ENCODE measurements around the gene INSYN1.

DNA sequence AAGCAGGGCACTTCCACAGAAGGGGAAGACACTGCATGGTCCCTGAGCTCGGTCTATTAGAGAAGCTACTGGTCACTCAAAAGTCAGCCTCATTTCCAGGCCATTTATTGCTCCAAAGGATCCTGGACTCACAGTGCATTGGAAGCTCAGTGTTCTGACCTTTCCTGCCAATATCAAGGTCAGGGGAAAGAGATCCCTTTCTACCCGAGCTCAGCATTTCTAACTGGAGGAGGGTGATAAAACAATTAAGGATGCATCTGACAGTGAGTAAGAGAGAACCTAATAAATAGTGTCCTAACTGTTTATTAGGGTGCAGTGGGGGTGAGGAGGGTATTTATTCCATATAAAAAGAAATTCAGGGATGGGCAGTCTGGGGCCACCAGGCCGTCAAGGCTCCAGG is 26.8 kb upstream of the INSYN1 start:
- TF ChIP-seq, protein P1, sequence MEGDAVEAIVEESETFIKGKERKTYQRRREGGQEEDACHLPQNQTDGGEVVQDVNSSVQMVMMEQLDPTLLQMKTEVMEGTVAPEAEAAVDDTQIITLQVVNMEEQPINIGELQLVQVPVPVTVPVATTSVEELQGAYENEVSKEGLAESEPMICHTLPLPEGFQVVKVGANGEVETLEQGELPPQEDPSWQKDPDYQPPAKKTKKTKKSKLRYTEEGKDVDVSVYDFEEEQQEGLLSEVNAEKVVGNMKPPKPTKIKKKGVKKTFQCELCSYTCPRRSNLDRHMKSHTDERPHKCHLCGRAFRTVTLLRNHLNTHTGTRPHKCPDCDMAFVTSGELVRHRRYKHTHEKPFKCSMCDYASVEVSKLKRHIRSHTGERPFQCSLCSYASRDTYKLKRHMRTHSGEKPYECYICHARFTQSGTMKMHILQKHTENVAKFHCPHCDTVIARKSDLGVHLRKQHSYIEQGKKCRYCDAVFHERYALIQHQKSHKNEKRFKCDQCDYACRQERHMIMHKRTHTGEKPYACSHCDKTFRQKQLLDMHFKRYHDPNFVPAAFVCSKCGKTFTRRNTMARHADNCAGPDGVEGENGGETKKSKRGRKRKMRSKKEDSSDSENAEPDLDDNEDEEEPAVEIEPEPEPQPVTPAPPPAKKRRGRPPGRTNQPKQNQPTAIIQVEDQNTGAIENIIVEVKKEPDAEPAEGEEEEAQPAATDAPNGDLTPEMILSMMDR (IDR thresholded peaks at IDR 0.05): no peak
- TF ChIP-seq POLR2AphosphoS5 (IDR thresholded peaks at IDR 0.05) (no peak), EP300 (IDR thresholded peaks at IDR 0.05) (no peak), POLR2A (IDR thresholded peaks at IDR 0.05) (no peak)

All from stomach (tissue), 4 donors.